ENCODE measurements around the gene ELANE. TPM values are rescaled to one million over a fixed set of nuclear protein-coding genes. Genes with fewer than 3 reads are reported as not detected.

The ELANE gene
- total RNA-seq, 1 experiment from 2014 or later: not detected

- Histone ChIP-seq H3K9ac (ENCODE audit: low read length) (no peak overlapping the region), H3K9me2 (replicated peaks; ENCODE audit: insufficient read depth, low read length) (no peaks in the 10 kb centered on the region), H4K20me1 (ENCODE audit: insufficient read depth, low read depth, low read length) (no peaks in the 10 kb centered on the region), H3K9me3 (ENCODE audit: low read length) (no peaks in the 10 kb centered on the region), H3K4me2 (ENCODE audit: low read depth, low read length, poor library complexity, severe bottlenecking) (no peak overlapping the region), H3K4me3 (ENCODE audit: low read length) (no peak overlapping the region), H3K27ac (ENCODE audit: low read length) (no peak overlapping the region), H2AFZ (ENCODE audit: low read length) (no peak overlapping the region), H3K27me3 (ENCODE audit: low read length) (no peaks in the 10 kb centered on the region), H3K4me1 (ENCODE audit: low read length) (no peaks in the 10 kb centered on the region), H3K36me3 (ENCODE audit: insufficient read depth, low read length) (0 out of 2 replicates have a peak, but pooled peaks cover 3% of the 10 kb centered on the region), H3K79me2 (ENCODE audit: low read length) (no peaks in the 10 kb centered on the region)
- DNase-seq: no peak
Measured at GRCh38 chr19:882871-883497, 30.9 kb downstream of the ELANE start.

GRCh38 chr19:883661-884211 is 31.6 kb downstream of the ELANE start:
- H3K79me2 ChIP-seq (ENCODE audit: low read length): peaks cover 4% of the 10 kb centered on the region; the same call in 1 of the 2 replicates
- H2AFZ ChIP-seq (ENCODE audit: low read length): no peak overlapping the region
- H3K4me2 ChIP-seq (ENCODE audit: low read depth, low read length, poor library complexity, severe bottlenecking): no peak overlapping the region
- H3K27me3 ChIP-seq (ENCODE audit: low read length): no peaks in the 10 kb centered on the region
- DNase-seq: no peak
- H3K9me3 ChIP-seq (ENCODE audit: low read length): no peaks in the 10 kb centered on the region
- H3K9ac ChIP-seq (ENCODE audit: low read length): no peak overlapping the region
- H4K20me1 ChIP-seq (ENCODE audit: insufficient read depth, low read depth, low read length): no peaks in the 10 kb centered on the region
- no peak overlapping the region for H3K4me3 ChIP-seq (ENCODE audit: low read length)
- H3K27ac ChIP-seq (ENCODE audit: low read length): no peak overlapping the region
- H3K9me2 ChIP-seq (replicated peaks; ENCODE audit: insufficient read depth, low read length): no peaks in the 10 kb centered on the region
- no peaks in the 10 kb centered on the region for H3K4me1 ChIP-seq (ENCODE audit: low read length)
- 0 out of 2 replicates have a peak, but pooled peaks cover 5% of the 10 kb centered on the region for H3K36me3 ChIP-seq (ENCODE audit: insufficient read depth, low read length)

GRCh38 chr19:884420-885211 is 32.5 kb downstream of the ELANE start:
- Histone ChIP-seq H3K9me3 (ENCODE audit: low read length) (no peaks in the 10 kb centered on the region), H3K4me3 (ENCODE audit: low read length) (no peak overlapping the region), H4K20me1 (ENCODE audit: insufficient read depth, low read depth, low read length) (0 out of 2 replicates have a peak, but pooled peaks cover 6% of the 10 kb centered on the region), H3K79me2 (ENCODE audit: low read length) (peaks cover 4% of the 10 kb centered on the region; the same call in 1 of the 2 replicates), H3K27me3 (ENCODE audit: low read length) (no peaks in the 10 kb centered on the region), H3K4me2 (ENCODE audit: low read depth, low read length, poor library complexity, severe bottlenecking) (no peak overlapping the region), H3K9ac (ENCODE audit: low read length) (no peak overlapping the region), H2AFZ (ENCODE audit: low read length) (no peak overlapping the region), H3K36me3 (ENCODE audit: insufficient read depth, low read length) (0 out of 2 replicates have a peak, but pooled peaks cover 8% of the 10 kb centered on the region), H3K4me1 (ENCODE audit: low read length) (no peaks in the 10 kb centered on the region), H3K27ac (ENCODE audit: low read length) (no peak overlapping the region), H3K9me2 (replicated peaks; ENCODE audit: insufficient read depth, low read length) (no peaks in the 10 kb centered on the region)
- DNase-seq: no peak

- Histone ChIP-seq H3K9me3 (ENCODE audit: low read length) (no peaks in the 10 kb centered on the region), H3K9ac (ENCODE audit: low read length) (no peak overlapping the region), H3K4me2 (ENCODE audit: low read depth, low read length, poor library complexity, severe bottlenecking) (no peak overlapping the region), H3K27ac (ENCODE audit: low read length) (no peak overlapping the region), H3K27me3 (ENCODE audit: low read length) (no peaks in the 10 kb centered on the region), H3K4me1 (ENCODE audit: low read length) (no peaks in the 10 kb centered on the region), H3K79me2 (ENCODE audit: low read length) (peaks cover 5% of the 10 kb centered on the region; the same call in 1 of the 2 replicates), H4K20me1 (ENCODE audit: insufficient read depth, low read depth, low read length) (0 out of 2 replicates have a peak, but pooled peaks cover 6% of the 10 kb centered on the region), H3K4me3 (ENCODE audit: low read length) (no peak overlapping the region), H3K9me2 (replicated peaks; ENCODE audit: insufficient read depth, low read length) (no peaks in the 10 kb centered on the region), H2AFZ (ENCODE audit: low read length) (no peak overlapping the region), H3K36me3 (ENCODE audit: insufficient read depth, low read length) (0 out of 2 replicates have a peak, but pooled peaks cover 8% of the 10 kb centered on the region)
- no peak for DNase-seq
Measured at GRCh38 chr19:885536-886224, 33.6 kb downstream of the ELANE start.

- Histone ChIP-seq H3K27me3 (ENCODE audit: low read length) (no peaks in the 10 kb centered on the region), H3K9me2 (replicated peaks; ENCODE audit: insufficient read depth, low read length) (no peaks in the 10 kb centered on the region), H3K9me3 (ENCODE audit: low read length) (no peaks in the 10 kb centered on the region), H3K9ac (ENCODE audit: low read length) (no peak overlapping the region), H4K20me1 (ENCODE audit: insufficient read depth, low read depth, low read length) (peaks cover 7% of the 10 kb centered on the region; the same call in 1 of the 2 replicates), H3K36me3 (ENCODE audit: insufficient read depth, low read length) (0 out of 2 replicates have a peak, but pooled peaks cover 8% of the 10 kb centered on the region), H3K4me3 (ENCODE audit: low read length) (no peak overlapping the region), H3K27ac (ENCODE audit: low read length) (no peak overlapping the region), H2AFZ (ENCODE audit: low read length) (no peak overlapping the region), H3K4me1 (ENCODE audit: low read length) (peaks cover 3% of the 10 kb centered on the region), H3K4me2 (ENCODE audit: low read depth, low read length, poor library complexity, severe bottlenecking) (no peak overlapping the region), H3K79me2 (ENCODE audit: low read length) (peaks cover 14% of the 10 kb centered on the region)
- DNase-seq: no peak
Measured at GRCh38 chr19:887072-887471, 35.0 kb downstream of the ELANE start.

- Histone ChIP-seq H3K27me3 (ENCODE audit: low read length) (no peaks in the 10 kb centered on the region), H3K9me2 (replicated peaks; ENCODE audit: insufficient read depth, low read length) (no peaks in the 10 kb centered on the region)
Measured at GRCh38 chr19:887599-887998, 35.5 kb downstream of the ELANE start.

GRCh38 chr19:888581-889385 is 36.7 kb downstream of the ELANE start:
- Histone ChIP-seq H3K4me3 (ENCODE audit: low read length) (no peak overlapping the region), H3K27me3 (ENCODE audit: low read length) (no peaks in the 10 kb centered on the region), H3K9ac (ENCODE audit: low read length) (no peak overlapping the region), H3K4me1 (ENCODE audit: low read length) (peaks cover 11% of the 10 kb centered on the region), H3K9me3 (ENCODE audit: low read length) (no peaks in the 10 kb centered on the region), H3K9me2 (replicated peaks; ENCODE audit: insufficient read depth, low read length) (no peaks in the 10 kb centered on the region), H2AFZ (ENCODE audit: low read length) (no peak overlapping the region), H3K27ac (ENCODE audit: low read length) (no peak overlapping the region), H4K20me1 (ENCODE audit: insufficient read depth, low read depth, low read length) (peaks cover 9% of the 10 kb centered on the region; the same call in 1 of the 2 replicates), H3K79me2 (ENCODE audit: low read length) (peaks cover 19% of the 10 kb centered on the region), H3K36me3 (ENCODE audit: insufficient read depth, low read length) (0 out of 2 replicates have a peak, but pooled peaks cover 5% of the 10 kb centered on the region), H3K4me2 (ENCODE audit: low read depth, low read length, poor library complexity, severe bottlenecking) (no peak overlapping the region)
- DNase-seq: peak; percentile 68

More at GRCh38 chr19:887599-887998, 35.5 kb downstream of the ELANE start:
- no peak overlapping the region for H3K27ac ChIP-seq (ENCODE audit: low read length)
- H3K4me2 ChIP-seq (ENCODE audit: low read depth, low read length, poor library complexity, severe bottlenecking): no peak overlapping the region
- no peak overlapping the region for H3K4me3 ChIP-seq (ENCODE audit: low read length)
- H3K79me2 ChIP-seq (ENCODE audit: low read length): peaks cover 19% of the 10 kb centered on the region
- H3K9ac ChIP-seq (ENCODE audit: low read length): no peak overlapping the region
- H3K36me3 ChIP-seq (ENCODE audit: insufficient read depth, low read length): 0 out of 2 replicates have a peak, but pooled peaks cover 8% of the 10 kb centered on the region
- peaks cover 9% of the 10 kb centered on the region; the same call in 1 of the 2 replicates for H4K20me1 ChIP-seq (ENCODE audit: insufficient read depth, low read depth, low read length)
- H3K4me1 ChIP-seq (ENCODE audit: low read length): peaks cover 5% of the 10 kb centered on the region
- H3K9me3 ChIP-seq (ENCODE audit: low read length): no peaks in the 10 kb centered on the region
- H2AFZ ChIP-seq (ENCODE audit: low read length): no peak overlapping the region
- no peak for DNase-seq

Measured in Karpas-422 (cell line).